ENCODE data around the gene AP4B1. TPM values are rescaled to one million over a fixed set of nuclear protein-coding genes. Genes with fewer than 3 reads are reported as not detected.

AP4B1 gene
- total and polyA plus RNA-seq, 9 of the 15 experiments (the other 6 are each of a cell fraction or from before 2014, with no cell fraction given) = 15.8 to 36.5 (median 24.6) TPM

- TF ChIP-seq OTX1 (CRISPR knock-in tag; IDR thresholded peaks at IDR 0.05) = no peak
These were observed 43.7 kb downstream of the AP4B1 start (continued) for GRCh38 chr1:113860891-113861290.

- in situ Hi-C loops (cut with MboI) (no loop called here), intact Hi-C loops (cut with micrococcal nuclease) (no loop called here)
- ChIA-PET POLR2A (interaction anchor here (0.5 to 1.7 kb wide), 10 partner anchors 9 to 591 kb away, joined by 3 to 7 read pairs (median 4); no protein-coding TSS in a partner anchor), CTCF (ENCODE audit: low intra/inter-chr PET ratio) (no interaction called here)
- Histone ChIP-seq H3K27ac (ENCODE audit: extremely low read depth, low read depth, low read length) (peak overlapping the region; percentile 19; the same call in 1 of the 3 replicates), H3K27me3 (ENCODE audit: control insufficient read depth in 2 of 2, insufficient read depth in 2 of 2, low read length in 2 of 2) (no peaks in the 10 kb centered on the region), H4K20me1 (replicated peaks; ENCODE audit: control insufficient read depth, insufficient read depth, low read length) (no peaks in the 10 kb centered on the region), H2AFZ (ENCODE audit: low read depth, low read length) (peak overlapping the region; percentile 30), H3K4me2 (ENCODE audit: insufficient read depth, low read length) (peak overlapping the region; percentile 32), H3K9ac (ENCODE audit: insufficient read depth in 1 of 2, low read depth in 2 of 2, low read length in 2 of 2) (peak overlapping the region; percentile 1 to 33; a peak in 2 of 4 replicates), H3K36me3 (ENCODE audit: control insufficient read depth, insufficient read depth, low read length) (no peaks in the 10 kb centered on the region), H3K4me3 (no peak overlapping the region), H3K79me2 (ENCODE audit: control insufficient read depth, insufficient read depth, low read length) (no peaks in the 10 kb centered on the region), H3K4me1 (replicated peaks in 1 of 2; ENCODE audit: control insufficient read depth in 2 of 2, insufficient read depth in 2 of 2, low read length in 2 of 2) (peaks cover 4 to 13% of the 10 kb centered on the region in 2 experiments; a peak in 3 of 5 replicates), H3K9me3 (replicated peaks; ENCODE audit: control insufficient read depth, insufficient read depth, low read depth, low read length) (no peaks in the 10 kb centered on the region), H3K9me1 (ENCODE audit: control insufficient read depth, insufficient read depth, low read length) (no peaks in the 10 kb centered on the region)
- no peak for TF ChIP-seq ZNF174 (CRISPR knock-in tag; IDR thresholded peaks at IDR 0.05)
- TF ChIP-seq SPI1 (IDR thresholded peaks at IDR 0.05; ENCODE audit: borderline replicate concordance, low read depth, low read length) = peak; percentile 94
- peak; percentile 43 for TF ChIP-seq ZNF384 (IDR thresholded peaks at IDR 0.05; ENCODE audit: low read depth, low read length)
- peak; percentile 34; the same call in 1 of the 2 replicates for TF ChIP-seq ZNF512 (tag; IDR thresholded peaks at IDR 0.05)
- TF ChIP-seq FOXA1 (IDR thresholded peaks at IDR 0.05; ENCODE audit: borderline replicate concordance) = no peak
- TF ChIP-seq SMARCB1 (IDR thresholded peaks at IDR 0.05; ENCODE audit: insufficient read length, low read depth) = peak; percentile 89
- peak; percentile 33; the same call in 1 of the 2 replicates for TF ChIP-seq BHLHE40 (IDR thresholded peaks at IDR 0.05; ENCODE audit: low read length)
- 0 out of 2 replicates have a peak, but pooled peaks have one; percentile 30 for TF ChIP-seq CXXC5 (CRISPR knock-in tag; IDR thresholded peaks at IDR 0.05)
- ATAC-seq (peak; percentile 81), FAIRE-seq (peak; percentile 23), DNase-seq (ENCODE audit: extremely low read depth in 1 of 4, low spot score in 3 of 4) (peak in 1 of 4 experiments; percentile 57)
- WGBS (ENCODE audit: insufficient coverage, low coverage, missing lambda C conversion rate) = 8% methylated on average over 3 of the region's 3 CpGs
- BruUV-seq (replicated peaks) = no TSS peak
These were observed 45.0 kb downstream of the AP4B1 start for GRCh38 chr1:113859478-113860175.

Measured in K562 (cell line).